Epidermal melanocyte (primary cell): ENCODE data around the gene EMD.
A peak's percentile ranks its signal among the peaks of the same experiment; 100 is the strongest.
"Not testable (repeated sequence)": the region's sequence is repeated elsewhere in the genome, so short reads cannot be mapped to it uniquely, and the experiment has no call there.

Source experiments
- DNase-seq: peaks from one replicate; pipeline ENCODE4 v3.0.0; 2011; ENCODE audit warnings: low spot score; ENCODE audit not compliant: insufficient read length

EMD gene

DNA sequence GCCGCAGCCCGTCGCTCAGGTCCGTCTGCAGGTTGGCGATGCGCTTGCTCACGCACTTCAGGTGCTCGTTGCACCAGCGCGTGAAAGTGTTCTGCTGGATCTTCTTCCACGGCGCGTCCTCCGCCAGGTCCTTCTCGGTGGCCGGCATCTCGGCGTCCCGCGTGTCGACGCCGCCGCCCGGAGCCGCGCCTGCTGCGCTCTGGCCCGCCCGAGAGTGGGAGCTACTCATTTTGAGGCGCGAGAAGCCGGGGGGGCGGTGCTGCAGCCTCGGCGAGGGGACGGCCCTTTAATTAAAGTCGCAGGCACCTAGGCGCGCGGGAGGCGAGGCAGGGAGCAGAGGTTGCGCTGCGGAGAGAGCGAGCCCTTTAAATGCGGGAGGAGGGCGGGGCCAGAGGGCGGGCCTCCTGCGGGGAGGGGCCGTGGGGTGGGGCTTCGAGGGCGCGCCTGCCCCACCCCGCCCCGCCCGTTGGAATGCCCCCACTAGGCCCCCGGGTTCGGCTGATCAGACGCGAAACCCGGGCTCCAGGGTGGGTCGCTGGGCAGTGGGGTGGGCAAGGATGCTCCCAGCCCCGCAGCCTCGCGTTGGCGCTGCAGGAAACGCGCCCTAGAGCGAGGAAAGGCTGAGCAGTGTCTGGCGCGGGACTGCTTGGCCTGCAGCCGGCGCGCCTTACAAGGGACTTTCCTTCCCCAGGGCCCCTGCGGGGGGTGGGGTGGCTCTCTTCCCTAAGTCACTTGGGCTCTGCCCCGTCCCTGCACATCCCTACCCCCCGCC is 7.9 kb upstream of the EMD start:
- peak; percentile 79 for DNase-seq

- DNase-seq = no peak
Measured at GRCh38 chrX:154371789-154372300, 7.2 kb upstream of the EMD start.

- DNase-seq = no peak
Measured at GRCh38 chrX:154372612-154373022, 6.5 kb upstream of the EMD start.

- peak; percentile 65 for DNase-seq
Measured at GRCh38 chrX:154373340-154374306, 5.5 kb upstream of the EMD start.

GRCh38 chrX:154374313-154375155 is 4.6 kb upstream of the EMD start, which contains the start of gene FLNA:
Gene FLNA (minus strand): TSS chrX:154374634. CDS start chrX:154371245, 3,389 bp downstream.
- no peak for DNase-seq

DNA sequence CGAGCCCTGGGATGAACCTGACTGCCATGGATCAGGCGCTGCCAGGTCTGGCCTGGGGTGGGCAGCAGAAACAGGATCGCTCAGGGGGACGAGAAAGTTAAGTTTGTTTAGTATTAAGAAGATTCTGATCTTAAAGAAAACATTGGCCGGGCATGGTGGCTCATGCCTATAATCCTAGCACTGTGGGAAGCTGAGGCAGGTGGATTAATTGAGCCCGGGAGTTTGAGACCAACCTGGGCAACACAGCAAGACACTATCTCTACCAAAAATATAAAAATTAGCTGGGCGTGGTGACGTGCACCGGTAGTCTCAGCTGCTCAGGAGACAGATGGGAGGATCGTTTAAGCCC is 4.0 kb upstream of the EMD start:
- DNase-seq = no peak

- no peak for DNase-seq
Measured at GRCh38 chrX:154376774-154377173, 2.3 kb upstream of the EMD start.

DNA sequence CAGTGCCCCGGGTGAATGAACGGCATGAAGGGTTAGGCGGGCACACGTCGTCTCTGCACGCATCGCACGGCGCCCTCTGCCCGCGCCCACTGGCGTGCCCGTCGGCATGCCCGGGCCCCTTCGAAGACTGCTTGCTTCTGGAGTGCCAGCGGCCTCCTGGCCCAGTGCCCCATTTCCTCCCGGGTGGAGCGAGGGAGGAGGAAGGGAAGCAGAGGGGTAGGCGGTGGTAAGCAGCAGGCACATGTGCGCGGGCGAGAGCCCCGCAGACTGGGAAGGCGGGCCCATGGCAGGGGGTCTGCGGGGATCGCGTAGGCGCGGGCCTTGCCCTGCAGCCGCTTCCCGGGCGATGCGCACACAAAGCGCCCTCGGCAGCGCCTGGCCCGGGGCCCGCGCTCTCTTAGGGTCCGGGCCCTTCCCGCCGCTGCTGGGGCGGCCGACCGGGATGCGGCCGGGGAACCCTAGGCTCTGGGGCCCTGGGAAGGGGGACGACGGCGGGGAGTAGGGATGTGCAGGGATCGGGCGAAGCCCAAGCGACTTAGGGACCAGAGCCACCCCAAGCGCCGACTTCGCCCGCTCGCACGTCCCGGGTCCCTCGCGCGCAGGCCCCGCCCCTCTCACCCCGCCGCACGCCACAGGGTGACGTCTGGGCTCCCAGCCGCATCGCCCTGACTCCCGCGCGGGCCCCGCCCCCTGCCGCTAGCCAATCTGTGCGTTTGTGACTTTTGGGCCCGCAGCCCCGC is 866 bp upstream of the EMD start:
- DNase-seq = peak; percentile 71

DNA sequence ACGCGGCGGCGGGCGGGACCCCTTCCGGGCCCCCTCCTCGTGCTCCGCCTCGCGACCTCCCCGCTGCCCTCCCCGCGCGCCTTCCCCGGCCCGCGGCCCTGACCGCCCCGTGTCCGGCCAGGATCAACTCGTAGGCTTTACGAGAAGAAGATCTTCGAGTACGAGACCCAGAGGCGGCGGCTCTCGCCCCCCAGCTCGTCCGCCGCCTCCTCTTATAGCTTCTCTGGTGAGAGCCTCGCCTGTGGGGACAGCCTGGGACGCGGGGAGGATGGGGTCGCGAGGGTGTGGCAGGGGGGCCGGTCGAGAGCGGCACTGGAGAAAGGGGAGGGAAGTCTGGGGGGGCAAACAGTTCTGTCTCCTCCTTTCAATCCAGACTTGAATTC is 465 bp downstream of the EMD start:
- no peak for DNase-seq

- DNase-seq = no peak
Measured at GRCh38 chrX:154380153-154380552, 1.1 kb downstream of the EMD start.

GRCh38 chrX:154380787-154381186 is 1.7 kb downstream of the EMD start:
- DNase-seq = no peak

- DNase-seq = no peak
Measured at GRCh38 chrX:154381271-154381670, 2.2 kb downstream of the EMD start.

DNA sequence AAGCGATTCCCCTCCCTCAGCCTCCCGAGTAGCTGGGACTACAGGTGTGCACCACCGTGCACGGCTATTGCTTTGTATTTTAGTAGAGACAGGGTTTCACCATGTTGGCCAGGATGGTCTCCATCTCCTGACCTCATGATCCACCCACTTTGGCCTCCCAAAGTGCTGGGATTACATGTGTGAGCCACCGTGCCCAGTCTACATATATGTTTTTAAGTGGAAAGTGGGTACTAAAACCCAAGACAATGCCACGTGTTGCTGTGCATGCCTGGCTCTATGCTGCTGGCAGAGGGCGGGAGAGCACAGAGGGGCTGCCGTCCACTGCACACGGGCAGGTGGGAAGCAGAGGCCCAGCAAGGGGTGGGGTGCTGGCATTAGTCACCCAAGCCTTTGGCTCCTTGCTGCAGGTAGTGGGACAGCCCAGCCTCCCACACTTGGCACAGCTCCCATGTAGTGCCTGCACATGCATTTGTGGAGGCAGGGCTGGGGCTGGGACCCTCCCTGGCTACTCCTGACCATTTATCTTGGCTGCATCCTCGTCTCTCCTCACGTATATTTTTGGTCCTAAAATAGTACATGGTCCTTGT is 3.5 kb downstream of the EMD start:
- no peak for DNase-seq

GRCh38 chrX:154383359-154384283 is 4.5 kb downstream of the EMD start:
- no peak for DNase-seq

GRCh38 chrX:154384284-154384892 is 5.3 kb downstream of the EMD start:
- no peak for DNase-seq

GRCh38 chrX:154388094-154388493 is 9.0 kb downstream of the EMD start:
- DNase-seq = not testable (repeated sequence)

DNA sequence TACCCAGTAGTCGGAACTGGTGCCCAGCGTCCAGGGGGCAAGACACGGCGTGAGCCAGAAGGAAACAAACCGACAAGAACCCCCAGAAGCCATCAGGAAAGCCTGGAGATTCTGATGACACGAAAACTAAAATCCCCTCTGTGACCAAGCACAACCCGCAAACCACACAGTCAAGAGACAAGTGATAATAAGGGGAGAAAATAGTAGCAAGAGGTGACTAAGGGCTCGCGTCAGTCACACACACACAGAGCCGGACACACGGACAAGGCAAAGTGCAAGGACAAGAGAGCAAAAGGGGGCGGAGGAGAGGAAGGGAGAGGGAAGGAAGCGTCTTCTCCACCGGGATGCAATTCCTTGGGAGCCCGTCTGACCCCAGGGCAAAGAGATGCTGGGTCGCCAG is 9.6 kb downstream of the EMD start:
- not testable (repeated sequence) for DNase-seq
